Thyroid gland (tissue), 4 donors: ENCODE measurements around the gene KRTAP4-11. TPM values are rescaled to one million over a fixed set of nuclear protein-coding genes. Genes with fewer than 3 reads are reported as not detected.
"Not testable (repeated sequence)": the region's sequence is repeated elsewhere in the genome, so short reads cannot be mapped to it uniquely, and the experiment has no call there.

Experiments used
- DNase-seq, 2 donors: peaks; one replicate each; pipeline ENCODE4 v3.0.0-alpha.2; 2019
- H3K27ac ChIP-seq, 3 donors: fragments of 200-600 bp; sonication (generic); 1 replicate in 2 of 3; 2 replicates in 1 of 3; pipeline ENCODE4 v1.5.1; 2016 to 2019; ENCODE audit warnings: mild to moderate bottlenecking in 1 of 3, moderate library complexity in 1 of 3
- H3K27me3 ChIP-seq: fragments of 200-600 bp; sonication (generic); one replicate; pipeline ENCODE4 v1.5.1; 2019
- H3K36me3 ChIP-seq, 2 donors: fragments of 200-600 bp; sonication (generic); one replicate each; pipeline ENCODE4 v1.5.1; 2016 to 2019
- H3K4me1 ChIP-seq, 2 donors: fragments of 200-600 bp; sonication (generic); one replicate each; pipeline ENCODE4 v1.5.1; 2017 to 2019
- H3K4me3 ChIP-seq, 3 donors: fragments of 200-600 bp; sonication (generic); replicated peaks in 1 of 3; 1 replicate in 2 of 3; 2 replicates in 1 of 3; pipeline ENCODE4 v1.5.1; 2016; ENCODE audit warnings: mild to moderate bottlenecking in 1 of 3
- H3K9me3 ChIP-seq: fragments of 200-600 bp; sonication (generic); one replicate; pipeline ENCODE4 v1.5.1; 2017
- POLR2A ChIP-seq, 2 donors: fragments of 450-650 bp; IDR thresholded peaks; one replicate each; pipeline ENCODE4 v1.6.1; 2017; ENCODE audit warnings: antibody characterized with exemption in 2 of 2, mild to moderate bottlenecking in 2 of 2, moderate library complexity in 1 of 2
- WGBS, 2 donors: methylation state at CpG; one replicate each; pipeline ENCODE4 v1.1.5; 2017; 5-methylcytosine and 5-hydroxymethylcytosine counted together
- intact Hi-C: fragments of 100-400 bp; cut with DNase I; formaldehyde crosslinking; loops from one replicate; pipeline ENCODE4 v1.15.1; 2023
- total RNA-seq, 4 donors: library from RNA; depleted of rRNA; stranded (reverse); fragments of >200 nt; gene quantifications; one replicate each; pipeline ENCODE4 v1.2.3, GENCODE V29; 2016
- TF ChIP-seq, protein P1 (sequence below), 6 experiments: fragments of 200-600 bp in 3 of 6; fragments of 450-650 bp in 3 of 6; sonication (generic) in 3 of 6; IDR thresholded peaks; one replicate each; pipeline ENCODE4 v1.5.1; 2016 to 2019; ENCODE audit warnings: antibody characterized with exemption in 6 of 6, mild to moderate bottlenecking in 2 of 6, inconsistent platforms in 1 of 6, moderate library complexity in 1 of 6

The KRTAP4-11 gene
- total RNA-seq, 4 donors from 2014 or later: not detected

DNA sequence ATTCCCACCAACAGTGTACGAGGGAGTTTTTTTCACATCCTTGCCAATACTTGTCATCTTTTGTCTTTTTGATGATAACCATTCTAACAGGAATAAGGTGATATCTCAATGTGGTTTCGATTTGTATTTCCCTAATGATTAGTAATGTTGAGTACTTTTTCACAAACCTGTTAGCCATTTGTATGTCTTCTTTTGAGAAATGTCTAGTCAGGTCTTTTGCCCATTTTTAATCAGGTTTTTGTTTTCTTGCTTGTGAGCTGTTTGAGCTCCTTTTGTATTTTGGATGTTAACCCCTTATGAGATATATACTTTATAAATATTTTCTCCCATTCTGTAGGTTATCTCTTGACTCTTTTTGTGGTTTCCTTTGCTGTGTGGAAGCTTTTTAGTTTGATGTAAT is 33.4 kb upstream of the KRTAP4-11 start:
- Histone ChIP-seq H3K4me1 (no peaks in the 10 kb centered on the region), H3K9me3 (no peaks in the 10 kb centered on the region), H3K27me3 (no peaks in the 10 kb centered on the region), H3K27ac (no peak overlapping the region), H3K4me3 (no peak overlapping the region), H3K36me3 (no peaks in the 10 kb centered on the region)
- TF ChIP-seq POLR2A (IDR thresholded peaks at IDR 0.05): no peak
- TF ChIP-seq, protein P1, sequence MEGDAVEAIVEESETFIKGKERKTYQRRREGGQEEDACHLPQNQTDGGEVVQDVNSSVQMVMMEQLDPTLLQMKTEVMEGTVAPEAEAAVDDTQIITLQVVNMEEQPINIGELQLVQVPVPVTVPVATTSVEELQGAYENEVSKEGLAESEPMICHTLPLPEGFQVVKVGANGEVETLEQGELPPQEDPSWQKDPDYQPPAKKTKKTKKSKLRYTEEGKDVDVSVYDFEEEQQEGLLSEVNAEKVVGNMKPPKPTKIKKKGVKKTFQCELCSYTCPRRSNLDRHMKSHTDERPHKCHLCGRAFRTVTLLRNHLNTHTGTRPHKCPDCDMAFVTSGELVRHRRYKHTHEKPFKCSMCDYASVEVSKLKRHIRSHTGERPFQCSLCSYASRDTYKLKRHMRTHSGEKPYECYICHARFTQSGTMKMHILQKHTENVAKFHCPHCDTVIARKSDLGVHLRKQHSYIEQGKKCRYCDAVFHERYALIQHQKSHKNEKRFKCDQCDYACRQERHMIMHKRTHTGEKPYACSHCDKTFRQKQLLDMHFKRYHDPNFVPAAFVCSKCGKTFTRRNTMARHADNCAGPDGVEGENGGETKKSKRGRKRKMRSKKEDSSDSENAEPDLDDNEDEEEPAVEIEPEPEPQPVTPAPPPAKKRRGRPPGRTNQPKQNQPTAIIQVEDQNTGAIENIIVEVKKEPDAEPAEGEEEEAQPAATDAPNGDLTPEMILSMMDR (IDR thresholded peaks at IDR 0.05): no peak
- intact Hi-C loops: no loop called here
- no peak for DNase-seq
- WGBS, 2 donors: 75 to 89% methylated on average over 2 of the region's 2 CpGs

DNA sequence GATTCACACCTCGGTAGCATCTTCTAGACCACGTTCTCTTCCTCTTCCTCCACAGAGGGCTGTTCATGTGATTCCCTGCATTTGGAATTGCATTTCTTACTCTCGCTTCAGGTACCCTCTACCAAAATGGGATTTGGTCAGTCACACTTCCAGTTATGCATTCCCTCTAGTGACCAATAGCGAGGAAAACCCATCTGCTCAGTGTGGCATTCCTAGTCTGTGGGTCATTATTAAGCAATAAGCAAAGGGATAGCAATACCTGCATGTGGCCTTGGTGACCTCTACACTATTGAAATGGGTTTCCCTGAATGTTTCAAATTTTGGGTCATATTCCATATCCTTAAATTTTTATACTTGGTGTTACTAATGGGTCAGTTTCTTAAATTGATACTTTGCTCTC is 31.9 kb upstream of the KRTAP4-11 start:
- H3K36me3 ChIP-seq: no peaks in the 10 kb centered on the region

DNA sequence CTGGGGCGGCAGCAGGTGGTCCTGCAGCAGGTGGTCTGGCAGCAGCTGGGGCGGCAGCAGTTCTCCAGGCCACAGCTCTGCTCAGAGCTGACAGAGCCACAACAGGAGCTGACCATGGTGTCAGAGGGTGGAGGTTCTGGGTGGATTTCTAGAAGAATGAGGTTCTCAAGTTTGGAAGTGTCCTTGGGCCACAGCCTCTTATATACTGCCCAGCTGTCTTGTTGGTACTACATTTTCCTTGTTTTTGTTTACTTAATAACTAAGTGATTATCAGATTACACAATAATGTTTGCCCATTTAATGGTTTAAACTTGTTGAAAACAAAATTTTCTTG is 31.4 kb upstream of the KRTAP4-11 start, which contains the start of gene KRTAP4-5:
Gene KRTAP4-5, minus strand, starts transcription at position 174 of the 334 bp plus-strand sequence. Its CDS starts 58 bp downstream, at position 116.
- 43% methylated on average over 2 of the region's 2 CpGs; no CpG with 5 or more reads in 1 of the 2 donors for WGBS, 2 donors
- H3K4me1 ChIP-seq: no peaks in the 10 kb centered on the region
- no peaks in the 10 kb centered on the region for H3K27me3 ChIP-seq
- no peak within 1 kb of the TSS for H3K27ac ChIP-seq
- TF ChIP-seq, protein P1 (IDR thresholded peaks at IDR 0.05): no peak
- TF ChIP-seq POLR2A (IDR thresholded peaks at IDR 0.05): no peak
- no peak within 1 kb of the TSS for H3K4me3 ChIP-seq
- H3K36me3 ChIP-seq: no peaks in the 10 kb centered on the region
- DNase-seq: no peak
- H3K9me3 ChIP-seq: no peaks in the 10 kb centered on the region
- intact Hi-C loops: no loop called here

More for the DNA sequence above, 31.9 kb upstream of the KRTAP4-11 start:
- Histone ChIP-seq H3K9me3 (no peaks in the 10 kb centered on the region), H3K4me1 (no peaks in the 10 kb centered on the region), H3K27ac (no peak overlapping the region), H3K27me3 (no peaks in the 10 kb centered on the region), H3K4me3 (no peak overlapping the region)
- TF ChIP-seq POLR2A (IDR thresholded peaks at IDR 0.05): no peak
- TF ChIP-seq, protein P1 (IDR thresholded peaks at IDR 0.05): no peak
- intact Hi-C loops: no loop called here
- DNase-seq: no peak
- 91 to 92% methylated on average over 4 of the region's 4 CpGs for WGBS, 2 donors

DNA sequence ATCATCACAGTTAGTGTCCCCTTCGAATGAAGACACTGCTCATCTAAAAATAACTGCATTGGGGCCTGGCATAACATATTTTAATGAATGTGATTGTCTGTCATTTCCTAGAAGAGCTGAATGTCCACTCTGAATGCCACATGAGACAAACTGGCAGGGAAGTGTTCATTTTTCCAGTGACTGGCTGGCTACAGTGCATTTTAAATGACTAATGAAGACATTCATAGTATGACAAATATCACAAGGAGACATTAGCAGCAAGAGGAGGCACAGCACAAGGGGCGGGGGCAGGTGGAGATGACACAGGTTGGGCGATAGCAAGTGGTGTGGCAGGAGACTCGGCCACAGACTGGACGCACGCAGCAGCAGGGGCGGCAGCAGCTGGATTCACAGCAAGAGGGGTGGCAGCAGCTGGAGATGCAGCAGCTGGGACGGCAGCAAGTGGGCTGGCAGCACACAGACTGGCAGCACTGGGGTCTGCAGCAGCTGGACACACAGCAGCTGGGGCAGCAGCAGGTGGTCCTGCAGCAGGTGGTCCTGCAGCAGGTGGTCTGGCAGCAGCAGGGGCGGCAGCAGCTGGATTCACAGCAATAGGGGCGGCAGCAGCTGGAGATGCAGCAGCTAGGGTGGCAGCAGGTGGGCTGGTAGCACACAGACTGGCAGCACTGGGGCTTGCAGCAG is 30.9 kb upstream of the KRTAP4-11 start:
- DNase-seq, H3K4me1 ChIP-seq, H3K4me3 ChIP-seq, H3K27me3 ChIP-seq, intact Hi-C loops, H3K36me3 ChIP-seq, H3K27ac ChIP-seq, H3K9me3 ChIP-seq: not testable (repeated sequence)
- 79 to 83% methylated on average over 7 to 9 of the region's 10 CpGs for WGBS, 2 donors

DNA sequence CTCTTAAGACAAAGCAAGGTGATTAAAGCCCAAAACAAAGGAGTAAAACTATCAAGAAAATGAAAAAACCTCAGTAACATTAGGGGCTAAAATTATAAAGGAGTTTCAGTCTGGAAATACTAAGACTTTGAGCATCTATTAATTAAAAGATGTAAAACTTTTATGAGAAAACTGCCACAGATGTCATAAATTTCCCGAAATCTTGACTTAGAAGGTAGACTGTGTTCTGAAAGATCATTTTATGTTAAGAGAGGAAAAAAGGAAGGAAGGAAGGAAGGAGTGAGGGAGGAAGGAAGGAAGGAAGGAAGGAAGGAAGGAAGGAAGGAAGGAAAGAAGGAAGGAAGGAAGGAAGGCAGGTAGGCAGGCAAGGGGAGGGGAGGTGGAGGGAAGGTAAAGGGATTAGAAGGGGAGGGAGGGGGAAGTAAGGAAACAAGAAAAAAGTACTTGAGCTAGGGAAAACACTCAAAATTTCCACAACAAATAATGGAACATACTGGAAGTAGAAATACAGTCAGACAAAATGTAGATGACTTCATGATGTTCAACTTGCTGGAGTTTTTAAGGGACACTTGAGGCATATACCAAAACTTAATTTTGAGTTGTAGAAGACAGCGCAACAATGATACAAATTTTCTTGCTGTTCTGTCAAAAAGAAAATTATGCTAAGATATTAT is 29.5 kb upstream of the KRTAP4-11 start:
- Histone ChIP-seq H3K4me3 (no peak overlapping the region), H3K27ac (no peak overlapping the region), H3K36me3 (no peaks in the 10 kb centered on the region), H3K4me1 (no peaks in the 10 kb centered on the region), H3K9me3 (no peaks in the 10 kb centered on the region), H3K27me3 (no peaks in the 10 kb centered on the region)
- 96 to 97% methylated on average over 2 of the region's 2 CpGs for whole genome bisulfite sequencing, 2 donors
- intact Hi-C loops: no loop called here
- TF ChIP-seq, protein P1 (IDR thresholded peaks at IDR 0.05): no peak
- no peak for TF ChIP-seq POLR2A (IDR thresholded peaks at IDR 0.05)
- no peak for DNase-seq
